GM18508 (cell line): ENCODE measurements around the gene SH2D2A.

Experiments
- ATAC-seq: cut with Tn5 transposase; IDR thresholded peaks from one replicate; pipeline ENCODE4 v1.9.1; 2021; ENCODE audit warnings: moderate number of reproducible peaks; ENCODE audit not compliant: insufficient read depth, unreplicated experiment

Gene SH2D2A

GRCh38 chr1:156828400-156829124 lies 11.9 kb upstream of the SH2D2A start:
- no peak for ATAC-seq

DNA sequence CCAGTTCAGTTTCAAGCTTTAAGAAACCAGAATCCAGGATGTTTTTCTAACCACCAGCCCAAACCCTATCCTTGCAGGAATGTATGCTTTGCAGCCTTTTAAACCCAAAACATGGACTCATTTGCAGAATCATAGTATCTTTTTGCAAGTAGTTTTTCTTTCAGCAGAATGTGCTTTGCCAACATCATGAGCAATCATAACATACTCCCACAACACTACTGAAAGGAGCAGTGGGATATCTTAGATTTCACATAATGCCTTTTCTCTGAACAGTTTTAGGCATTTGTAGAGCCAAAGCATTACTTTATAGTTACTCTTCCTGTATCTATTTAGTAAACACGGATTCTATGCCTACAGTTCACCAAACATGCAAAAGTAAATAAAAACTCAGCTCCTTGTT lies 10.0 kb upstream of the SH2D2A start:
- ATAC-seq = no peak

- ATAC-seq = no peak
Observed at GRCh38 chr1:156823210-156823790, 6.7 kb upstream of the SH2D2A start.

DNA sequence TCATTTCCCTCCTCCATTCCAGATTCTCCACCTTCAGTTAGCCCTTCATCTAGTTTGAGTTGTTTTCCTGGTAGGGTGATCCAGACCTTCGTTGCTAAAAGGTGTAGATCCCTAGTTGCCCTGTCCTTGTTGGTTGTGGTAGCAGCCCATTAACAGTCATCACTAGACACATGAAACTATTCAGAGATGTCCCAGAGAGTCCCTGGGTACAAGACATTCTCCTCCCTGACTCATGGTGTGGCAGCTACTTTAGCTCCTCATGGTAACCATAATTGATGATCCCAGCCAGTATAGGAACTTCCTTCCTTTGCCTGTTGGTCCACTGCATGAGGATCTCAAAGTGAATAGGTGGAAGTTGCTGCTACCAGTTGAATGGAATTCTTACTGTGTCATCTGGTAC lies 6.0 kb upstream of the SH2D2A start:
- ATAC-seq = no peak

DNA sequence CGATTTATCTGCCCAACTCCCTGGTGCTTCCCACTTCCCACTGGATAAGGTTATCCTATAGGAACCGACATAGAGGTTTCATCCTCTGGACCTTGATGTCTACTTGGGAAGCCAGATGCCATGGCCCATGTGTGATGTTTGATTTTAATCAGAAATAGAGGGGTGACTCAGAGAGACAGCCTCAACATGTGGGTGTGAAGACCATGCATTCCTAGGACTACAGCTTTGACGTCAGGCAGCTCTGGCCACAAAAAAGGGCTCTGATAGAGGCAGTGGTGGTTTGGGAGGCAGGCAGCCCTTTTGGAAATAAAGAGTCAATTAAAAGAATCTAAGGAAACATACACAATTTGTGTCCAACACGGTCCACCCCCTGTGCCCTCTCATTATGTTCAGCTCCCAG lies 5.2 kb upstream of the SH2D2A start:
- no peak for ATAC-seq

GRCh38 chr1:156815961-156816422 lies 656 bp downstream of the SH2D2A start:
- ATAC-seq = no peak

- no peak for ATAC-seq
Observed at GRCh38 chr1:156815307-156815826, 1.3 kb downstream of the SH2D2A start.

DNA sequence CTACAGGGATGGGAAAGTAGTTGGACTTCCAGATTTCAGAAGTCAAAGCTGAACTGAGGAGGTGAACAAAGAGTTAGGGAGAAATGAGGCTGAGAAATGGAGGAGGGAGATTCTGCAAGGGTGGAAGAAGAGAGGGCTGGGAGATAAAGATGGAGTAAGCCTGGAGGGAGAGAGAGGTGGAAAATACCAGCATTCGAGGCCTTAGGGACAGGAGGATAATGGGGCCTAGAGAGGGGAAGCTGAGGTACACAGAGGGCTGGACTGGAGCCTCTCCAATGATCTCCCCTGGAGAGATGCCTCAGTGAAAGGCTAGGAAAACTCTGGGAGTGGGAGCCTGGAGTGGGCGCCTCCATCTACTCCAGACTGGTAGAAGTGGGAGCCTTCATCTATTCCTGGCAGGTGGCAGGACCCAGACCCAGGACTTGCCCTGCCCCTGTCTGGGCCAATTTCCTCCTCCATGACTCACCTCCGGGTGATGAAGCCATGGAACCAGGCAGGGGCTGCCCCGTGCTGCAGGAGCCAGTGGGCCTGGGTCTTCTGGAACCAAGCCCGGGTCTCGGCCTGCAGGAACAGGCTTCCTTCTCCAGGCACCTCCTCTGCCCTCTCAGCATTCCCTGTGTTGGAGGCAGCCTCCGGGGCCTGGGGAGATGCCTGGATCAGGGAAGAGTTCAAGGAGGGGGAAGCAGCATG lies 1.9 kb downstream of the SH2D2A start:
- ATAC-seq = no peak

GRCh38 chr1:156813750-156814570 lies 2.7 kb downstream of the SH2D2A start:
- ATAC-seq = no peak

GRCh38 chr1:156813298-156813697 lies 3.4 kb downstream of the SH2D2A start:
- no peak for ATAC-seq

- ATAC-seq = no peak
Observed at GRCh38 chr1:156812293-156812990, 4.2 kb downstream of the SH2D2A start.

DNA sequence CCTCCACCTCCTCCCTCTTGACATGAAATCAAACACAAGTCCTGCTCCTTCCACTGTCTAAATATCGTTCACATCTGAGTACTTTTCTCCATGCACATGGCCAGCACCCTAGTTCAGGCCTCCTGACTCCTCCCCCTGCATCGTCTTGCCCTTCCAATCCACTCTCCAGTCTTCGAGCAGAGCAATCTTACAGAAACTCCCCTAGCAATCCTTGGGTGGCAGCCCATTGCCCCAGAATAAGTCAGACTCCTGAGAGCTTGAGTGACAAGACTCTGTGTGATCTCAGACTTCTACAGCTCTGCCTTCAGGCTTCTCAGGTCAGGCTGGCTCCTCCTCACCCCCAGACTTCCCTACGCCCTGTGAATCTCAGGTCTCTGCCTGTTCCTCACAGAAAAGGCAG lies 5.5 kb downstream of the SH2D2A start:
- ATAC-seq = no peak

DNA sequence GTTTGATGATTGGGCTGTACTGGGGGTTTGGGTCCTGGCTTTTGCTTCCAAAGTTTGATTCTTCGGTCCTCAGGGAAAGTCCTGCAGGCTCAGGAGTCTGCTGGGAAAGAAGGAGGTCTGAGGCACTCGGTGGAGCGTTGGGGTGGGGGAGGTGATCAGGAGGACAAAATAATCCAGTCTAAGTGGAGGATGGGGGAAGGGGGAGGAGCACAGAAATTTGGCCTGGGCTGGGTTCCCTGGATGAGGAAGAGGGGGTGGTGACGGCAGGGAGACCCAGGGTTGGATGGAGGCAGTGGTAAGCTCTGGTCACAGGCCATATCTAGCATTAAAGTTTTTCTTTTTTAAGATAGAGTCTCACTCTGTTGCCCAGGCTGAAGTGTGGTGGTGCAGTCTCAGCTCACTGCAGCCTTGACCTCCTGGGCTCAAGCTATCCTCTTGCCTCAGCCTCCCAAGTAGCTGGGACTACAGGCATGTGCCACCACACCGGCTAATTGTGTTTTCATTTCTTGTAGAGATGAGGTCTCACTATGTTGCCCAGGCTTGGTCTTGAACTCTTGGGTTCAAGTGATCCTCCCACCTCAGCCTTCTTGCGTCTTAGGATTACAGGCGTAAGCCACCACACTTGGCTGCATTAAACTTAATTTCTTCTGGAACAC lies 6.8 kb downstream of the SH2D2A start:
- no peak for ATAC-seq

- ATAC-seq = no peak
Observed at GRCh38 chr1:156809281-156809680, 7.4 kb downstream of the SH2D2A start.

DNA sequence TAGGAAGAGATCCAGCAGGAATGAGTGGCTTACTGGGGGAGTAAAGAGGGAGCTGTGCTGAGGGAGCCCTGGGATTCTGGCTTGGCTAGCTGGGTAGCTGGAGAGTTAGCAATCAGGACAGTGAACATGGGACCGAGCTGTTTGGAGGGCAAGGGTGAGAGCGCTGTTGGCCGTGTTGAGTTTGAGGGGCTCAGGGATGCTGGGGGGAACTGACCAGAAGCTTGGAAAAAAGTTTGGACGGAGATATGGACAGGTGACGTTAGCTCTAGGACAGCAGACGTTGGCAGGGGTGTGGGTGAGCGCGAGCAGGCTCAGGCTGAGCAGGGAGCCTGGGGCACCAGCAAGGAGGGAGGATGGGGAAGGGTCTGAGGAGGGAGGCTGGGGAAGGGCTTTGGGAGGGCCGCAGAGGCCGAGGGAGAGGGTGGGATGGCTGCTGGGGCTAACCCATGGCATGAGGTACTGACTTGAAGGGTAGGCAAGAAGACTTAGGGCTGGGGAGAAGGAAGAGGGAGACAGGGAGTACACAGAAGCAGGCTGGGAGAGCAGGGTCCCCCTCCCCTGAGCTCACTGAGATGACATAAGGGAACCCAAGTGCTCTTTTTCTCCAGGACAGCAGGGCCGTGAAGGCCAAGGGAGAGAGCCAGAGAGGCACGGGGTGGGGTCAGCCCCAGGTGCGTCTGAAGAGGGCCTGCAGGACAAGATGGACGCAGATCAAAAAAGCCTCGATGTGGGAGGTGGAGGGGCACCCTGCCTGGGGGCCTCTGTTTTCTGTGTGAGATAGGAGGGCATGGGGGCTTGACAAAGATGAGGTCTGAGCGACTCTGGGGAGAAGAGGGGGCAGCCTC lies 8.2 kb downstream of the SH2D2A start:
- ATAC-seq = no peak

DNA sequence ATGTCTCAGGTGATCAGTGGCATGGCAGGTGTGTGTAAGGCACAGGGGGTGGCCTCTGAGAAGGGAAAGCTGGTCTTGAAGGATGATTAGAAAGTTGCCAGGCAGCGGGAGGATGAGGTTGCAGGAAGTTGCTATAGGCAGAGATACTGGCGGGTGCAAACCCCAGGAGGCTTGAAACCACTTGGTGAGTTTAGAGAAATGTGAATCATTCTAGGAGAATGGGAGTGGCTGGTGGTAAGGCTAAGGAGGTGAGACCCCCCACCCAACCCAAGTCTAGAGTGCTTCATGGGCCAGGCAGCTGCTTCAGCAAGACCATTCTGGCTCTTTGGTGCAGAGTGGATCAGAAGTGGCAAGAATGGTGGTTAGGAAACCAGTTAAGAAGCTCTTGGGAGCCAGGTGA lies 9.0 kb downstream of the SH2D2A start:
- no peak for ATAC-seq

GRCh38 chr1:156806512-156807440 lies 9.9 kb downstream of the SH2D2A start:
- no peak for ATAC-seq
